ENCODE measurements around the gene TUBA3D. TPM values are rescaled to one million over a fixed set of nuclear protein-coding genes. Genes with fewer than 3 reads are reported as not detected.
"Not testable (repeated sequence)": the region's sequence is repeated elsewhere in the genome, so short reads cannot be mapped to it uniquely, and the experiment has no call there.

Gene TUBA3D
- total RNA-seq, 1 donor from 2014 or later, result not detected

GRCh38 chr2:131530626-131531344 lies 54.9 kb downstream of the TUBA3D start:
- DNase-seq (ENCODE audit: extremely low read depth, low read depth, low spot score), result not testable (repeated sequence)

- DNase-seq (ENCODE audit: extremely low read depth, low read depth, low spot score), result not testable (repeated sequence)
Observed at GRCh38 chr2:131531547-131532185, 55.7 kb downstream of the TUBA3D start.

Other genes starting within 250 kb of the TUBA3D start
- not detected in 2 replicates for gene RAB6D, start 112.0 kb upstream of the TUBA3D start, total RNA-seq
- gene MZT2A, start 16.3 kb downstream of the TUBA3D start, total RNA-seq, result 173 and 300 TPM in 2 replicates
- gene CCDC74A, start 51.8 kb downstream of the TUBA3D start, total RNA-seq, result 19.8 and 27.8 TPM in 2 replicates